ENCODE results near the gene SCUBE1. TPM values are rescaled to one million over a fixed set of nuclear protein-coding genes. Genes with fewer than 3 reads are reported as not detected.

Gene SCUBE1
- total RNA-seq, 4 donors from 2014 or later, result 0.78 to 3.5 (median 0.95) TPM

- Histone ChIP-seq H3K4me1 (peaks cover 11% of the 10 kb centered on the region in 2 donors), H3K27ac (no peak overlapping the region), H3K36me3 (no peaks in the 10 kb centered on the region), H3K27me3 (no peaks in the 10 kb centered on the region), H3K9me3 (no peaks in the 10 kb centered on the region), H3K4me3 (replicated peaks in 1 of 3) (no peak overlapping the region)
- no peak for TF ChIP-seq CTCF (IDR thresholded peaks at IDR 0.05)
- intact Hi-C loops (cut with DNase I), result no loop called here
- no peak for DNase-seq
- WGBS, 2 donors, result 89 to 95% methylated on average over 10 of the region's 10 CpGs
Observed at GRCh38 chr22:43252319-43252718, 90.9 kb downstream of the SCUBE1 start.

- WGBS, 2 donors, result 87 to 93% methylated on average over 14 to 15 of the region's 16 CpGs
- H3K4me1 ChIP-seq, result peaks cover 9 to 11% of the 10 kb centered on the region in 2 donors
- no peak for DNase-seq
- H3K4me3 ChIP-seq (replicated peaks in 1 of 3), result no peak overlapping the region
- intact Hi-C loops (cut with DNase I), result no loop called here
- no peak for TF ChIP-seq POLR2A (IDR thresholded peaks at IDR 0.05)
- no peak for TF ChIP-seq CTCF (IDR thresholded peaks at IDR 0.05)
- no peaks in the 10 kb centered on the region for H3K36me3 ChIP-seq
- H3K27me3 ChIP-seq, result no peaks in the 10 kb centered on the region
- H3K27ac ChIP-seq, result no peak overlapping the region
- H3K9me3 ChIP-seq, result no peaks in the 10 kb centered on the region
Observed at GRCh38 chr22:43249789-43250471, 93.2 kb downstream of the SCUBE1 start.

- no peaks in the 10 kb centered on the region for H3K9me3 ChIP-seq
- peak; percentile 62 to 72 for DNase-seq
- no peaks in the 10 kb centered on the region for H3K27me3 ChIP-seq
- intact Hi-C loops (cut with DNase I), result no loop called here
- no peak overlapping the region for H3K4me3 ChIP-seq (replicated peaks in 1 of 3)
- peaks cover 9 to 11% of the 10 kb centered on the region in 2 donors for H3K4me1 ChIP-seq
- no peaks in the 10 kb centered on the region for H3K36me3 ChIP-seq
- WGBS, 2 donors, result 49 to 68% methylated on average over 9 to 10 of the region's 10 CpGs
- no peak for TF ChIP-seq POLR2A (IDR thresholded peaks at IDR 0.05)
- no peak for TF ChIP-seq CTCF (IDR thresholded peaks at IDR 0.05)
- H3K27ac ChIP-seq, result peak overlapping the region in 2 of 3 donors; percentile 10 to 52
Observed at GRCh38 chr22:43247546-43248260, 95.5 kb downstream of the SCUBE1 start.

- Histone ChIP-seq H3K9me3 (no peaks in the 10 kb centered on the region), H3K36me3 (no peaks in the 10 kb centered on the region), H3K27ac (no peak overlapping the region), H3K27me3 (no peaks in the 10 kb centered on the region), H3K4me1 (peaks cover 9 to 11% of the 10 kb centered on the region in 2 donors), H3K4me3 (replicated peaks in 1 of 3) (no peak overlapping the region)
- 60 to 66% methylated on average over 1 to 4 of the region's 4 CpGs for WGBS, 2 donors
- no peak for TF ChIP-seq POLR2A (IDR thresholded peaks at IDR 0.05)
- TF ChIP-seq CTCF (IDR thresholded peaks at IDR 0.05), result no peak
- intact Hi-C loops (cut with DNase I), result no loop called here
- DNase-seq, result no peak
Observed at GRCh38 chr22:43246188-43246587, 97.0 kb downstream of the SCUBE1 start.

- H3K9me3 ChIP-seq, result no peaks in the 10 kb centered on the region
- no peak for DNase-seq
- H3K36me3 ChIP-seq, result no peaks in the 10 kb centered on the region
- 93 to 95% methylated on average over 9 to 10 of the region's 10 CpGs for WGBS, 2 donors
- H3K4me1 ChIP-seq, result peaks cover 9 to 11% of the 10 kb centered on the region in 2 donors
- no peak overlapping the region for H3K27ac ChIP-seq
- no peaks in the 10 kb centered on the region for H3K27me3 ChIP-seq
- no peak for TF ChIP-seq POLR2A (IDR thresholded peaks at IDR 0.05)
- no peak for TF ChIP-seq CTCF (IDR thresholded peaks at IDR 0.05)
- intact Hi-C loops (cut with DNase I), result no loop called here
- H3K4me3 ChIP-seq (replicated peaks in 1 of 3), result no peak overlapping the region
Observed at GRCh38 chr22:43245717-43246116, 97.5 kb downstream of the SCUBE1 start.

All from thyroid gland (tissue), 4 donors.